GM18873 (cell line): ENCODE results near the gene USP21.

Experiments used
- ATAC-seq: cut with Tn5 transposase; IDR thresholded peaks from one replicate; pipeline ENCODE4 v1.9.1; 2021; ENCODE audit warnings: mild to moderate bottlenecking, moderate library complexity, moderate number of reproducible peaks; ENCODE audit not compliant: unreplicated experiment, low FRiP score

The USP21 gene

GRCh38 chr1:161207173-161207572 lies 47.9 kb downstream of the USP21 start:
- no peak for ATAC-seq

GRCh38 chr1:161209790-161210409 lies 50.6 kb downstream of the USP21 start:
- ATAC-seq = no peak

GRCh38 chr1:161214369-161214768 lies 55.1 kb downstream of the USP21 start:
- ATAC-seq = no peak

GRCh38 chr1:161215076-161215475 lies 55.8 kb downstream of the USP21 start, which contains the start of gene FCER1G:
Gene FCER1G (plus strand): TSS chr1:161215295. CDS start chr1:161215322, 27 bp downstream.
- no peak for ATAC-seq
